HEK293 (cell line): ENCODE measurements around the gene DAO.

Experiments used
- CTCF ChIA-PET: fragments of 350-600 bp; formaldehyde crosslinking; extraction: SDS; loops from one replicate; lab custom pipeline; 2021; ENCODE audit warnings: antibody characterized with exemption; lab: Yijun Ruan, JAX
- POLR2A ChIA-PET: fragments of 300-600 bp; formaldehyde crosslinking; extraction: SDS; loops from one replicate; lab custom pipeline; 2020; ENCODE audit warnings: antibody characterized with exemption, inconsistent platforms; lab: Yijun Ruan, JAX
- H3K27ac ChIP-seq: fragments of 200-500 bp; sonication (Bioruptor generic); 2 replicates; pipeline ENCODE4 v1.5.1; 2014; ENCODE audit warnings: low read depth, low read length, control low read depth, inconsistent platforms; ENCODE audit errors: extremely low read depth
- H3K36me3 ChIP-seq, 2 experiments: fragments of 200-500 bp in 1 of 2; sonication (Bioruptor generic) in 1 of 2; 1 replicate in 1 of 2; 2 replicates in 1 of 2; pipeline ENCODE4 v1.5.1; 2014 to 2017; ENCODE audit warnings: inconsistent platforms in 2 of 2, low read length in 2 of 2; ENCODE audit not compliant: control insufficient read depth in 2 of 2, insufficient read depth in 1 of 2
- H3K4me1 ChIP-seq: fragments of 200-500 bp; sonication (Bioruptor generic); 2 replicates; pipeline ENCODE4 v1.5.1; 2014; ENCODE audit warnings: mild to moderate bottlenecking, low read length, inconsistent platforms; ENCODE audit not compliant: control insufficient read depth, insufficient read depth
- H3K4me3 ChIP-seq: 2 replicates; pipeline ENCODE4 v1.5.1; 2011; ENCODE audit warnings: low read depth, mild to moderate bottlenecking, control low read depth, low read length, moderate library complexity
- H3K9me3 ChIP-seq: fragments of 200-500 bp; sonication (Bioruptor generic); 2 replicates; pipeline ENCODE4 v1.5.1; 2014; ENCODE audit warnings: low read depth, low read length, inconsistent platforms; ENCODE audit not compliant: control insufficient read depth, insufficient read depth
- INSM2 ChIP-seq: fragments of 450-650 bp; formaldehyde crosslinking; IDR thresholded peaks from 2 replicates; pipeline ENCODE4 v1.5.1; 2016; ENCODE audit warnings: missing biosample characterization, missing genetic modification characterization
- KLF17 ChIP-seq: fragments of 450-650 bp; formaldehyde crosslinking; IDR thresholded peaks from 2 replicates; pipeline ENCODE4 v1.5.1; 2016; ENCODE audit warnings: missing biosample characterization, missing genetic modification characterization
- SCRT2 ChIP-seq: fragments of 450-650 bp; formaldehyde crosslinking; IDR thresholded peaks from 2 replicates; pipeline ENCODE4 v1.5.1; 2016; ENCODE audit warnings: missing biosample characterization, missing genetic modification characterization
- TCF7L2 ChIP-seq: IDR thresholded peaks from 2 replicates; pipeline ENCODE4 v1.6.1; 2011; ENCODE audit warnings: low read depth, mild to moderate bottlenecking, inconsistent platforms, low read length, moderate library complexity, borderline replicate concordance
- ZFHX2 ChIP-seq: fragments of 450-650 bp; formaldehyde crosslinking; conservative IDR thresholded peaks from 2 replicates; pipeline ENCODE4 v1.5.1; 2016; ENCODE audit warnings: missing biosample characterization, missing genetic modification characterization
- ZIC2 ChIP-seq: fragments of 450-650 bp; formaldehyde crosslinking; IDR thresholded peaks from 2 replicates; pipeline ENCODE4 v1.5.1; 2016; ENCODE audit warnings: missing biosample characterization, missing genetic modification characterization
- ZNF10 ChIP-seq: fragments of 450-650 bp; formaldehyde crosslinking; IDR thresholded peaks from 2 replicates; pipeline ENCODE4 v1.5.1; 2017; ENCODE audit warnings: missing biosample characterization, missing genetic modification characterization
- ZNF138 ChIP-seq: fragments of 450-650 bp; formaldehyde crosslinking; IDR thresholded peaks from 2 replicates; pipeline ENCODE4 v1.5.1; 2016; ENCODE audit warnings: missing biosample characterization, missing genetic modification characterization, borderline replicate concordance
- ZNF24 ChIP-seq: fragments of 450-650 bp; formaldehyde crosslinking; IDR thresholded peaks from 2 replicates; pipeline ENCODE4 v1.5.1; 2016; ENCODE audit warnings: missing biosample characterization, missing genetic modification characterization
- ZNF341 ChIP-seq: fragments of 450-650 bp; formaldehyde crosslinking; IDR thresholded peaks from 2 replicates; pipeline ENCODE4; 2016; ENCODE audit warnings: low read depth, missing biosample characterization, missing genetic modification characterization
- ZNF37A ChIP-seq: fragments of 450-650 bp; IDR thresholded peaks from 2 replicates; pipeline ENCODE4 v1.5.1; 2018; ENCODE audit warnings: missing biosample characterization, missing genetic modification characterization
- ZNF433 ChIP-seq: fragments of 450-650 bp; formaldehyde crosslinking; IDR thresholded peaks from 2 replicates; pipeline ENCODE4 v1.5.1; 2016; ENCODE audit warnings: missing biosample characterization, missing genetic modification characterization, low read depth
- ZNF488 ChIP-seq: fragments of 450-650 bp; formaldehyde crosslinking; IDR thresholded peaks from 2 replicates; pipeline ENCODE4 v1.5.1; 2016; ENCODE audit warnings: missing biosample characterization, missing genetic modification characterization
- ZNF501 ChIP-seq: fragments of 450-650 bp; formaldehyde crosslinking; IDR thresholded peaks from 2 replicates; pipeline ENCODE4 v1.5.1; 2016; ENCODE audit warnings: missing biosample characterization, missing genetic modification characterization
- ZNF530 ChIP-seq: fragments of 450-650 bp; formaldehyde crosslinking; IDR thresholded peaks from 2 replicates; pipeline ENCODE4 v1.5.1; 2016; ENCODE audit warnings: low read depth, missing biosample characterization, missing genetic modification characterization
- ZNF843 ChIP-seq: fragments of 450-650 bp; formaldehyde crosslinking; IDR thresholded peaks from 2 replicates; pipeline ENCODE4 v1.5.1; 2016; ENCODE audit warnings: missing biosample characterization, missing genetic modification characterization
- TF ChIP-seq, protein P1 (sequence below): fragments of 450-650 bp; formaldehyde crosslinking; IDR thresholded peaks from 2 replicates; pipeline ENCODE4 v1.5.1; 2016; ENCODE audit warnings: missing biosample characterization, missing genetic modification characterization, low read depth
- TF ChIP-seq, protein P2 (sequence below): fragments of 450-650 bp; formaldehyde crosslinking; IDR thresholded peaks from 2 replicates; pipeline ENCODE4 v1.5.1; 2016; ENCODE audit warnings: missing biosample characterization, missing genetic modification characterization, borderline replicate concordance
- TF ChIP-seq, protein P3 (sequence below): fragments of 450-650 bp; formaldehyde crosslinking; optimal IDR thresholded peaks from 2 replicates; pipeline ENCODE3; 2016; ENCODE audit warnings: missing biosample characterization, mild to moderate bottlenecking, missing genetic modification characterization

DAO gene

DNA sequence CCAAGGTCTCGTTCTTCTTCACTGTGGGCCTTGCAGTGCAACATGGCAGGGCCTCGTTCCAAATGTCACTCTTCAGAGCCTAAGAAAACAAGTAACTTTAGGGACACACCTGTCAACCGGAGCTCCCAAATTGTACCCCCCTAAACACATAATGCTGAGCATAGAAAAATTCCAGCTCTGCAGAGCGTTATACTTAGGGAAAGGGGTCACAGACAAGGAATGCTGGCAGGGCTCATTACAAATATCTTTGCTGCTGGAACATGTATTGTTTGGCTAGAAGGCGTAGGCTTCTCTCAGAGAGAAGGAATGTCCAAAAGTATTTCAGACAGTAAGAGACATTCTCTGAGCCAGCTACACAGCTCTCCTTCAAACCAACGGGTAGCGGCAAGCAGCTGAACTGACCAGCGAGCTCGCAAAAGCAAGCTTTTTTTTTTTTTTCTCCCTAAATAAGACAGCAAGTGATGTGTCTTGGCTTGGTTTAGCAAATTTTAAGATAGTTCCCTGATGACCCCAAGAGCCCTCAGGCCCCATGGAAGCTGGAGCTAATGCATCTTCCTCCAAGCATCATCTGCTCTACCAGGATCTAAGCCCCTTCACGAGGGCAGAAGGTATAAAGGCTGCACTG is 47.0 kb upstream of the DAO start:
- Histone ChIP-seq H3K4me3 (no peak overlapping the region), H3K36me3 (peaks cover 8 to 56% of the 10 kb centered on the region in 2 experiments; a peak in 2 of 3 replicates), H3K27ac (no peak overlapping the region), H3K4me1 (no peaks in the 10 kb centered on the region), H3K9me3 (no peaks in the 10 kb centered on the region)
- ChIA-PET POLR2A (interaction anchor here (0.6 to 1.4 kb wide), 5 partner anchors 9 to 123 kb away, joined by 3 to 5 read pairs (median 4); partner anchors contain the start of gene SSH1), CTCF (interaction anchor here (0.6 to 2.2 kb wide), 5 partner anchors 21 to 261 kb away, joined by 3 to 10 read pairs (median 3); no protein-coding TSS in a partner anchor)
- no peak for TF ChIP-seq ZFHX2
- TF ChIP-seq, protein P1, sequence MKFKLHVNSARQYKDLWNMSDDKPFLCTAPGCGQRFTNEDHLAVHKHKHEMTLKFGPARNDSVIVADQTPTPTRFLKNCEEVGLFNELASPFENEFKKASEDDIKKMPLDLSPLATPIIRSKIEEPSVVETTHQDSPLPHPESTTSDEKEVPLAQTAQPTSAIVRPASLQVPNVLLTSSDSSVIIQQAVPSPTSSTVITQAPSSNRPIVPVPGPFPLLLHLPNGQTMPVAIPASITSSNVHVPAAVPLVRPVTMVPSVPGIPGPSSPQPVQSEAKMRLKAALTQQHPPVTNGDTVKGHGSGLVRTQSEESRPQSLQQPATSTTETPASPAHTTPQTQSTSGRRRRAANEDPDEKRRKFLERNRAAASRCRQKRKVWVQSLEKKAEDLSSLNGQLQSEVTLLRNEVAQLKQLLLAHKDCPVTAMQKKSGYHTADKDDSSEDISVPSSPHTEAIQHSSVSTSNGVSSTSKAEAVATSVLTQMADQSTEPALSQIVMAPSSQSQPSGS = no peak
- TF ChIP-seq ZNF37A (tag by site-specific recombination) = no peak
- no peak for TF ChIP-seq ZNF501
- TF ChIP-seq ZNF10 (tag by site-specific recombination) = no peak
- TF ChIP-seq ZNF138 = no peak
- TF ChIP-seq, protein P2, sequence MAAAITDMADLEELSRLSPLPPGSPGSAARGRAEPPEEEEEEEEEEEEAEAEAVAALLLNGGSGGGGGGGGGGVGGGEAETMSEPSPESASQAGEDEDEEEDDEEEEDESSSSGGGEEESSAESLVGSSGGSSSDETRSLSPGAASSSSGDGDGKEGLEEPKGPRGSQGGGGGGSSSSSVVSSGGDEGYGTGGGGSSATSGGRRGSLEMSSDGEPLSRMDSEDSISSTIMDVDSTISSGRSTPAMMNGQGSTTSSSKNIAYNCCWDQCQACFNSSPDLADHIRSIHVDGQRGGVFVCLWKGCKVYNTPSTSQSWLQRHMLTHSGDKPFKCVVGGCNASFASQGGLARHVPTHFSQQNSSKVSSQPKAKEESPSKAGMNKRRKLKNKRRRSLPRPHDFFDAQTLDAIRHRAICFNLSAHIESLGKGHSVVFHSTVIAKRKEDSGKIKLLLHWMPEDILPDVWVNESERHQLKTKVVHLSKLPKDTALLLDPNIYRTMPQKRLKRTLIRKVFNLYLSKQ (tag by site-specific recombination) = no peak
- no peak for TF ChIP-seq ZNF530
- TF ChIP-seq TCF7L2 = no peak
- no peak for TF ChIP-seq ZNF433 (tag by site-specific recombination)
- no peak for TF ChIP-seq ZNF843
- TF ChIP-seq SCRT2 (tag by site-specific recombination) = no peak
- no peak for TF ChIP-seq ZNF341 (tag by site-specific recombination)
- no peak for TF ChIP-seq KLF17 (tag by site-specific recombination)
- no peak for TF ChIP-seq ZNF24 (tag by site-specific recombination)
- no peak for TF ChIP-seq ZNF488 (tag by site-specific recombination)
- TF ChIP-seq, protein P3, sequence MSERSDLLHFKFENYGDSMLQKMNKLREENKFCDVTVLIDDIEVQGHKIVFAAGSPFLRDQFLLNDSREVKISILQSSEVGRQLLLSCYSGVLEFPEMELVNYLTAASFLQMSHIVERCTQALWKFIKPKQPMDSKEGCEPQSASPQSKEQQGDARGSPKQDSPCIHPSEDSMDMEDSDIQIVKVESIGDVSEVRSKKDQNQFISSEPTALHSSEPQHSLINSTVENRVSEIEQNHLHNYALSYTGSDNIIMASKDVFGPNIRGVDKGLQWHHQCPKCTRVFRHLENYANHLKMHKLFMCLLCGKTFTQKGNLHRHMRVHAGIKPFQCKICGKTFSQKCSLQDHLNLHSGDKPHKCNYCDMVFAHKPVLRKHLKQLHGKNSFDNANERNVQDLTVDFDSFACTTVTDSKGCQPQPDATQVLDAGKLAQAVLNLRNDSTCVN (tag by site-specific recombination) = no peak
- no peak for TF ChIP-seq INSM2
- no peak for TF ChIP-seq ZIC2 (tag by site-specific recombination)
